Ascending aorta (tissue), 2 donors: ENCODE results near the gene ELL2. TPM values are rescaled to one million over a fixed set of nuclear protein-coding genes. Genes with fewer than 3 reads are reported as not detected.

Source experiments
- DNase-seq, 2 donors: peaks; one replicate each; pipeline ENCODE4 v3.0.0-alpha.2; 2019; ENCODE audit warnings: low spot score in 2 of 2
- H3K27ac ChIP-seq, 2 donors: fragments of 200-600 bp; sonication (generic); one replicate each; pipeline ENCODE4 v1.5.1; 2016 to 2017; ENCODE audit warnings: mild to moderate bottlenecking in 1 of 2
- H3K27me3 ChIP-seq: fragments of 200-600 bp; sonication (generic); one replicate; pipeline ENCODE4 v1.5.1; 2017
- H3K36me3 ChIP-seq, 2 donors: fragments of 200-600 bp; sonication (generic); one replicate each; pipeline ENCODE4 v1.5.1; 2016
- H3K4me1 ChIP-seq, 2 donors: fragments of 200-600 bp; sonication (generic); one replicate each; pipeline ENCODE4 v1.5.1; 2016 to 2017; ENCODE audit warnings: mild to moderate bottlenecking in 1 of 2
- H3K4me3 ChIP-seq, 2 donors: fragments of 200-600 bp; sonication (generic); one replicate each; pipeline ENCODE4 v1.5.1; 2016 to 2017; ENCODE audit warnings: mild to moderate bottlenecking in 1 of 2
- H3K9me3 ChIP-seq, 2 donors: fragments of 200-600 bp; sonication (generic); one replicate each; pipeline ENCODE4 v1.5.1; 2016
- intact Hi-C: fragments of 100-400 bp; cut with DNase I; formaldehyde crosslinking; loops from one replicate; pipeline ENCODE4 v1.15.1; 2023
- total RNA-seq: library from RNA; depleted of rRNA; stranded (reverse); fragments of >200 nt; gene quantifications from one replicate; pipeline ENCODE4 v1.1.0, GENCODE V29; 2016
- TF ChIP-seq, protein P1 (sequence below), 3 experiments: fragments of 200-600 bp in 2 of 3; fragments of 450-650 bp in 1 of 3; sonication (generic) in 2 of 3; IDR thresholded peaks; one replicate each; pipeline ENCODE4 v1.5.1; 2016 to 2019; ENCODE audit warnings: antibody characterized with exemption in 3 of 3, mild to moderate bottlenecking in 1 of 3, moderate library complexity in 1 of 3

ELL2 gene
- total RNA-seq, 1 donor from 2014 or later = 26.0 TPM

DNA sequence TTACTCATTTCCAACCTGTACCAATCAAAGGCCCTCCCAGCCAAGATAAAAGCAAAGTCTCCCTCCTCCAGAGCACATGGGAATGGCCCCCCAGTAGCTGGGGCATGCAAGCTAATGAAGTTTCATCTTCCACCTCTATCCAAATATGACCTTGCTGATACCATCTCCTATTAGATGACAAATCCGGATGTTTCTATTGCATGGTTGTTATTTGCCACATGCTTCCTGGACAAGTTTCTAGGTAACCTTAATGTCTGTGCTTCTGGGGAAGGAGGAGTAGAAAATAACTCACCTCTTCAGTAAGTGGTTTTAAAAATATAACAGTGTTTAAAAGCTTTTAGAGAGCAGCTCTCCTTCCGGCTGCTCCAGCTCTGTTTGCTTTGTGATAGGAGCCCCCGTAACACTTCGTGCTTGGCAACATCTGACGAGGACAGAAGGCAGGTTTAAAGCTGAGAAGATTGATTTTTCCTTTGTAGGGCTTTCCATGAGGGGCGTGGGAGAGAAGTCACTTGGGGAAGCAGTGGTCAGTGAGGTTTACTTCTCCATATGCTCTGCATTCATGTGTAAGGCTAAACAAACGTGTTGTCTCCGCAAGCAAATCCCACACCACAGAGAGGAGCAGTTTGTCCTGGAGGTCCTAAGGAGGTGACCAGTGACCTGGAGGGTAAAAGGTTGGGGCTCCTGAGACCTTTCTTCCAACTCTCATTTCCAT is 98.8 kb downstream of the ELL2 start:
- H3K4me1 ChIP-seq = peaks cover 20 to 39% of the 10 kb centered on the region in 2 donors
- H3K27me3 ChIP-seq = no peaks in the 10 kb centered on the region
- H3K36me3 ChIP-seq = no peaks in the 10 kb centered on the region
- intact Hi-C loops = no loop called here
- peak overlapping the region; percentile 73 to 96 for H3K27ac ChIP-seq
- no peak overlapping the region for H3K4me3 ChIP-seq
- peak in 1 of 2 donors; percentile 65 for DNase-seq
- H3K9me3 ChIP-seq = no peaks in the 10 kb centered on the region
- TF ChIP-seq, protein P1, sequence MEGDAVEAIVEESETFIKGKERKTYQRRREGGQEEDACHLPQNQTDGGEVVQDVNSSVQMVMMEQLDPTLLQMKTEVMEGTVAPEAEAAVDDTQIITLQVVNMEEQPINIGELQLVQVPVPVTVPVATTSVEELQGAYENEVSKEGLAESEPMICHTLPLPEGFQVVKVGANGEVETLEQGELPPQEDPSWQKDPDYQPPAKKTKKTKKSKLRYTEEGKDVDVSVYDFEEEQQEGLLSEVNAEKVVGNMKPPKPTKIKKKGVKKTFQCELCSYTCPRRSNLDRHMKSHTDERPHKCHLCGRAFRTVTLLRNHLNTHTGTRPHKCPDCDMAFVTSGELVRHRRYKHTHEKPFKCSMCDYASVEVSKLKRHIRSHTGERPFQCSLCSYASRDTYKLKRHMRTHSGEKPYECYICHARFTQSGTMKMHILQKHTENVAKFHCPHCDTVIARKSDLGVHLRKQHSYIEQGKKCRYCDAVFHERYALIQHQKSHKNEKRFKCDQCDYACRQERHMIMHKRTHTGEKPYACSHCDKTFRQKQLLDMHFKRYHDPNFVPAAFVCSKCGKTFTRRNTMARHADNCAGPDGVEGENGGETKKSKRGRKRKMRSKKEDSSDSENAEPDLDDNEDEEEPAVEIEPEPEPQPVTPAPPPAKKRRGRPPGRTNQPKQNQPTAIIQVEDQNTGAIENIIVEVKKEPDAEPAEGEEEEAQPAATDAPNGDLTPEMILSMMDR (IDR thresholded peaks at IDR 0.05) = no peak

DNA sequence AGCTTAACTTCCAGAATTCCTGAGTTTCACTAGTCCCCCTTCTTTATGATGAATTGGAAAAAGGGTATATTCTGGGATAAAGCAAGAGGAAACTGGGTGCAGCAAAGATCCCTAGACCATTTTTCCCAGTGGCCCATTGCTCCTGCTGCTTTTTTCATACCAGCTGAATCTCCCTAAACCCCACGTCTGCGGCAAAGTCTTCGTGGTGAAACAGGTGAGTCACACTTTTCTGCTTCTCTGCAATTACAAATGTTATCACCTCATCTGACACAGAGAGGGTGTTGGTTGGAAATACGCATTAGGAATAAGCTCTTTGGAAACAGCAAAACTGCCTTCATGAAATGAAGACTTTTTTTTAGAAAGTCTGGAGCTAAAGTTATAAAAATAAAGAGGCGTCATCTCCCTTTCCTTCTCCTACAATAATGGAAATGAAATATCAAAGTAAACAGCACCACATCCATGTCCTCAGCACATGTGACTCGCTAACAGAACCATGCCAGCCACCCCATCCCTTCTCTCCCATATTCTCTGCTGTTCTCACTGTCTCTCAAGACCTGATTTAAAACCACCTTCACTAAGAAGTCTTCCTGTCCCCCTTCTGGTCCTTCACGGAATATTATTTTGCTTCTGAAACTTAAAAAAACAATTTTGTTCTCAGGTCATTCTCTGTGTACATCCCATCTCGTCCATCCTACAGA is 99.6 kb downstream of the ELL2 start:
- no peaks in the 10 kb centered on the region for H3K9me3 ChIP-seq
- DNase-seq = no peak
- H3K27ac ChIP-seq = peak overlapping the region; percentile 73 to 96
- TF ChIP-seq, protein P1 (IDR thresholded peaks at IDR 0.05) = no peak
- H3K36me3 ChIP-seq = no peaks in the 10 kb centered on the region
- H3K4me3 ChIP-seq = no peak overlapping the region
- H3K27me3 ChIP-seq = no peaks in the 10 kb centered on the region
- peaks cover 27 to 48% of the 10 kb centered on the region in 2 donors for H3K4me1 ChIP-seq
- intact Hi-C loops = no loop called here

DNA sequence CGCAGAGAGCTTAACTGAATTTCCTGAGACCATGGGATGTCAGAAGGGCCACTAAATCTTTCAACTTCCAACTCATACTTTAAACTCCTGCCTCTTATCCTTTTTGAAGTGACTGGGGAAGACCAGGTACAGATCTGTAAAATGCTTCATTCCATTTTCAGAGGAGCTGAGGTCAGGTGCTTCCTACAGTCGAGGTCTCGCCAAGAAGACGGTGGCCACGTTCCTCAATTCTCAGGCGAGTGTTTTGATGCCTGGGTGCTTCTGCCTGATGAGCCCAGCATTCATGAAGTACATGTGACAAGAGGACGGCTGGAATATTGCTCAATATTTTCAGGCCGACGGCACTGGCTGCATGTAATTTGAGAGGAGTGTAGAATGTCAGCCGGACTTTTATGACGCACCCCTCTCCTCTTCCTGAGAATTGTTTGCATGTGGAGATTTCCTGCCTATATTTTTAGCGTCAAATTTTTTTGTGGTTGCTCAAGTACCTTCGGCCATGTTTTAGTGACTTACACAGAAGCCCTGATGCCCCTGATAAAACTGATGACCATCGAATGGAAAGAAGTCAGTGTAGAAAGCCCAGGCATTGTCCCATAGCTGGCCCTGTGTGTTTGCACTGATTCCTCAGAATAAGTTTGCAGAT is 100.3 kb downstream of the ELL2 start:
- H3K4me1 ChIP-seq = peaks cover 28 to 53% of the 10 kb centered on the region in 2 donors
- peak; percentile 73 to 94 for DNase-seq
- no peaks in the 10 kb centered on the region for H3K9me3 ChIP-seq
- no peaks in the 10 kb centered on the region for H3K27me3 ChIP-seq
- TF ChIP-seq, protein P1 (IDR thresholded peaks at IDR 0.05) = no peak
- H3K36me3 ChIP-seq = no peaks in the 10 kb centered on the region
- intact Hi-C loops = no loop called here
- peak overlapping the region; percentile 73 to 96 for H3K27ac ChIP-seq
- H3K4me3 ChIP-seq = no peak overlapping the region

DNA sequence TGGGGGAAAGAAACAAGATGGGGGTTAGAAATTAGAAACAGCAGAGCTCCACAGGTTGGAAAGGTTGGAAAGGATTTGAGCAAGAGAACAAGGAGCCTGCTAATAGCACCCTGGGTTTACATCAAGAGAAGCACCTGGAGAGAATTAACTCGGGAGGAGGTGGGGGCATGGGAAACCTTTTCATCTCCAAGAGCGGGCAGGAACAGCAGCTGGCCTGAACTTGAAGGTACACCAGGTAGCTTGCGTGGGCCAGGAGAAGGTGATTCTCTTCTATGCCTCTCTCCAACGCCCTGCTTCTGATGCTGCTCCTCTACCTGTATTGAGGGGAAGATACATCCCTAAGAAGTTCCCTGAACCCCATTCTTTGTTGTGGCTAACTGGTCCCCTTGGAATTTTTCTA is 102.0 kb downstream of the ELL2 start:
- Histone ChIP-seq H3K4me3 (no peak overlapping the region), H3K27ac (peak overlapping the region; percentile 93 to 96), H3K36me3 (no peaks in the 10 kb centered on the region), H3K9me3 (no peaks in the 10 kb centered on the region), H3K27me3 (no peaks in the 10 kb centered on the region), H3K4me1 (peaks cover 28 to 53% of the 10 kb centered on the region in 2 donors)
- DNase-seq = peak in 1 of 2 donors; percentile 57
- intact Hi-C loops = loop anchor here (2.0 to 10.0 kb wide), 6 partner anchors 25 to 843 kb away; partner anchors contain the start of gene CAST
- TF ChIP-seq, protein P1 (IDR thresholded peaks at IDR 0.05) = no peak

DNA sequence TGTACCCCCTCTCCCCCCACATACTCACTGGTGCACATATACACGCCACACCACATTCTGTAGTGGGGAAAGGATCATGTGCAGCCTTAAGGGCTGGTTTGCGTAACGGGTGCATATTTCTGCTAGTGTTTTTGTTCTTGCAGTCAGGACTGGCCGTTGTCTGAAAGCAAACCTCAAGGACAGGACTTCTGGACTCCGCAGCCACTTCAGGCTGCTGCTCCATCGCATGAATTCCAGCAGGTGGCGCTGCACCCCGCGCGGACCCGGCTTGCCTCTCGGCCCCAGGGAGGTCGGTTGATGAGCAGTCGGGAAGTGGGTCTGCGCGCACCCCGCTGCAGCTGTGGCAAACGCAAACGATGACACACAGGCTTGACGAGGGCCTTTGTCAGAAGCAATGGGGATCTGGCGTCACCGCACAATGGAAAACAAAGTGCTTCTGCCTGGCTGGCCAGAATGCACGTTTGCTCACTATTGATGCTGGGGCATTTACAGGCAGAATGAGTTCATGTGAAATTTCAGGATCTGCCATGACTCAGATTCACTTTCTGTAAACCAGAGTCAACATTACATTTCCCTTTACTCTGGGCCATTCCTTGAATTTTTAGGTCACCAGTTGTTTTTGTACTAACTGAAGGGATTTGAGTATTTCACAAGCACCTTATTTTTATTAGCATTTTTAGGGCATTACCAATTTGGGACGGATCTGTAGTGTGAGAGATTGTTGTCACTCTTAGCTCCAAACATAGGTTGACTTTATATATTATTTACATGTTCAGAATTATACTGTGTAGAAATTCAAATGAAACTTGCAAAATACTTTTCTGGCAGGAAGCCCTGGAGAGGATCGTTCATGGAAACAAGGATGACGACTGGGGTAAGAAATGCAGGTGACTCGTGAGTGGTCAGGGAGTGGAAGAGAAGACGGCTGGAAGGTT is 102.7 kb downstream of the ELL2 start:
- Histone ChIP-seq H3K4me3 (peak overlapping the region; percentile 32 to 55), H3K27ac (peak overlapping the region; percentile 93 to 96), H3K9me3 (no peaks in the 10 kb centered on the region), H3K4me1 (peaks cover 28 to 53% of the 10 kb centered on the region in 2 donors), H3K27me3 (no peaks in the 10 kb centered on the region), H3K36me3 (no peaks in the 10 kb centered on the region)
- intact Hi-C loops = loop anchor here (1.0 to 10.0 kb wide), 8 partner anchors 24 to 843 kb away; partner anchors contain the start of genes CAST and ELL2
- peak; percentile 91 to 99 for DNase-seq
- TF ChIP-seq, protein P1 (IDR thresholded peaks at IDR 0.05) = peak; percentile 98 to 99 (median 99)
